AG09309 (cell line): ENCODE data around the gene SETBP1.

ENCODE experiments used
- DNase-seq: peaks from one replicate; pipeline ENCODE4 v3.0.0-alpha.2; 2010; ENCODE audit warnings: low read depth
- H3K4me3 ChIP-seq: 2 replicates; pipeline ENCODE4 v1.5.1; 2011; ENCODE audit warnings: mild to moderate bottlenecking, low read depth, low read length, moderate library complexity; ENCODE audit not compliant: control insufficient read depth
- TF ChIP-seq, protein P1 (sequence below): IDR thresholded peaks from 2 replicates; pipeline ENCODE4 v1.5.1; 2011; ENCODE audit warnings: mild to moderate bottlenecking, low read depth, low read length, inconsistent platforms; ENCODE audit not compliant: insufficient read depth, control insufficient read depth; ENCODE audit errors: missing control alignments

The SETBP1 gene

DNA sequence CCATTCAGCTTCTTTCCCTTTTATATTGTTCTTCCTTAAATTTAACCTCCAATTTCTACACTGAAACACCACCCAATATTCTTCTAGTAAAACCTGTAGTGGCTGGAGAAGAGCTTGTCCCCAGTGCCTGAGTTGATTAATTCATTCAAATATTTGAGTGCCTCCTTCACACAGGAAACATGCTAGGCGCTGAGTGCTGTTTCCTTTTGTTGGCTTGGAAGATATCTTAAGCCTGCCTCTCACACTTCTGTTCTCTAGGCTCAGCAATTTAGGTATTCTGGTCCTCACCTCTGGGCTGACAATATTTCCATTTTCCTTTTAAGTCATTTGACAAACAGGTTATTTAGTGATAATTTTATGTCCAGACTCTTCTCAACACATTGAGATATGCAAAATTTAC, 185.4 kb downstream of the SETBP1 start:
- no peak for DNase-seq
- TF ChIP-seq, protein P1, sequence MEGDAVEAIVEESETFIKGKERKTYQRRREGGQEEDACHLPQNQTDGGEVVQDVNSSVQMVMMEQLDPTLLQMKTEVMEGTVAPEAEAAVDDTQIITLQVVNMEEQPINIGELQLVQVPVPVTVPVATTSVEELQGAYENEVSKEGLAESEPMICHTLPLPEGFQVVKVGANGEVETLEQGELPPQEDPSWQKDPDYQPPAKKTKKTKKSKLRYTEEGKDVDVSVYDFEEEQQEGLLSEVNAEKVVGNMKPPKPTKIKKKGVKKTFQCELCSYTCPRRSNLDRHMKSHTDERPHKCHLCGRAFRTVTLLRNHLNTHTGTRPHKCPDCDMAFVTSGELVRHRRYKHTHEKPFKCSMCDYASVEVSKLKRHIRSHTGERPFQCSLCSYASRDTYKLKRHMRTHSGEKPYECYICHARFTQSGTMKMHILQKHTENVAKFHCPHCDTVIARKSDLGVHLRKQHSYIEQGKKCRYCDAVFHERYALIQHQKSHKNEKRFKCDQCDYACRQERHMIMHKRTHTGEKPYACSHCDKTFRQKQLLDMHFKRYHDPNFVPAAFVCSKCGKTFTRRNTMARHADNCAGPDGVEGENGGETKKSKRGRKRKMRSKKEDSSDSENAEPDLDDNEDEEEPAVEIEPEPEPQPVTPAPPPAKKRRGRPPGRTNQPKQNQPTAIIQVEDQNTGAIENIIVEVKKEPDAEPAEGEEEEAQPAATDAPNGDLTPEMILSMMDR = no peak
- H3K4me3 ChIP-seq = no peak overlapping the region

GRCh38 chr18:44869533-44869932, 188.8 kb downstream of the SETBP1 start:
- no peak overlapping the region for H3K4me3 ChIP-seq
- no peak for DNase-seq
- TF ChIP-seq, protein P1 = no peak

GRCh38 chr18:44870631-44871502, 190.2 kb downstream of the SETBP1 start:
- no peak for DNase-seq
- TF ChIP-seq, protein P1 = no peak

GRCh38 chr18:44871771-44872170, 191.1 kb downstream of the SETBP1 start:
- DNase-seq = no peak
- TF ChIP-seq, protein P1 = no peak
- H3K4me3 ChIP-seq = no peak overlapping the region

More at GRCh38 chr18:44870631-44871502, 190.2 kb downstream of the SETBP1 start:
- H3K4me3 ChIP-seq = no peak overlapping the region

DNA sequence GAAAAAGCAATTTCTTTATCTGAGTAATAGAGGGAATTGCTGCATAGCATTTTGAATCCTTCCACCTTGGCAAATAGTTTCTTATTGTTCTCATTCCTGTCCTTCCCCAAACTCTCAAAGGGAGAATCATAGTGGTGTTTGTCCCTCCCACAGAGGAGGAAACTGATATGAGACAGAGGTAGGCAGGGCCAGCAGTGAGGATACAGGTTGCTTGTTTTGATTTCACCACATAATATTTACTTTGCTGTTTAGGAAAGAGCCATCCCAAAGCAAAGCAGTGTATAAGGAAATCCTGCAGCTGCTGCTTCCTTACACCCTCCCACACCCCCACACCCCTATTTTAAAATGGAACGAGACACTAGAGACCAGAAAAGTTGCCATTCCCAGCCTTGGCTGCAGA, 195.3 kb downstream of the SETBP1 start:
- TF ChIP-seq, protein P1 = no peak
- no peak for DNase-seq
- no peak overlapping the region for H3K4me3 ChIP-seq

DNA sequence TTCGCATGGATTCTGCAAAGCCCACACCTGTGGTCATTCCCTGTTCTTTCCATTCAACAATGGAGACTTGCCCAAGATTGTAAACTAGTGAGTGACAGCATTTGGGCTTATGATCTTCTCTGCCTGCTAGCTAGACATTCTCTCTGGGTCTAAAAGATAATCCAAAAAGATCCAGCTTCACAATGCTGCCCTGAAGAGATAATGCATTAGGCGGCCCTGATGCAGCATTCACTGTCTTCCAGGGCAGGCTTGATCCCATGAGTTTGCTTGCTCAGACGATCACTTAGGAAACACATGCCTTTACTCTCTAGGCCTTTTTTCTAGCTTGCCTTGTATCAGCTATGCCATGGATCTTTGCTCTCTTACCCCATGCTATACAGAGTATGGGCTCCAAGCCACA, 196.1 kb downstream of the SETBP1 start:
- TF ChIP-seq, protein P1 = no peak
- H3K4me3 ChIP-seq = no peak overlapping the region
- no peak for DNase-seq
